Epithelial cell of proximal tubule (primary cell): ENCODE results near the gene SIM1. TPM values are rescaled to one million over a fixed set of nuclear protein-coding genes. Genes with fewer than 3 reads are reported as not detected.

ENCODE experiments used
- DNase-seq: peaks from one replicate; pipeline ENCODE4 v3.0.0-alpha.2; 2011; ENCODE audit warnings: low read depth
- H3K4me3 ChIP-seq: 2 replicates; pipeline ENCODE4 v1.5.1; 2011; ENCODE audit warnings: low read depth, mild to moderate bottlenecking, low read length
- CTCF ChIP-seq: conservative IDR thresholded peaks from 2 replicates; pipeline ENCODE4 v1.5.1; 2012; ENCODE audit warnings: low read depth, mild to moderate bottlenecking, low read length
- total RNA-seq: library from RNA; depleted of rRNA; stranded (reverse); fragments of >200 nt; gene quantifications from 2 replicates; pipeline ENCODE4 v1.2.3, GENCODE V29; 2015

Gene SIM1
- total RNA-seq, 1 donor from 2014 or later: 9.5 TPM

DNA sequence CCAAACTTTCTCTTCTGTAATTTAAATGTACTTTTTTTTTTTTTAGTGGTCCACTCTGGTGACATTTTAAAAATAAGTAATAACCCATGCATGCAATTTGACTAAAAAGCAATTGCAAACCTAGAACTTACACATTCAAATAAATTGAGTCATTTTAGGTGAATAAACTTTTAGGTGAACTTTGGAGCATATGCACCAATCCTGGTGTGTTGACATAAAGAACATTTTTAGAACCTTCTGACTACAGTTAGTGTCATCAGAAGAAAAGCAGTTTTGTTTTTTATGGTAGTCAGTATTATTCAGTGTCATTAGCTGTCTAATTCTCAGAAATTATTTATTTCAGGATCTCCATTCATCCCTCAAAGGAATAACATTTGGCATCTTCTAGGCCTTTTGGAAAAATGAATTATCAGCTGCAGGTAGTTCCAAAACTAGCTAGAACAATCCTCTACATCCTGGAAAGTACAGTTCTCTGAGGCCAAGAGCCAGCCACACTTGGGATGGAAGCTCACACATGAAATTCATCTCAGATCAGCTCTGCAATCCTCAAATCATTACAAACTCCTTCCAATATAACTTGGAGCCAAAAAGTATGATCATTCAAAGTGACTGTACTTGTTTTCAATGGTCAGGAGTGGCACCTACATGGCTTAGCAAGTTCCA is 38.5 kb upstream of the SIM1 start:
- TF ChIP-seq CTCF: no peak
- no peak overlapping the region for H3K4me3 ChIP-seq
- DNase-seq: no peak

DNA sequence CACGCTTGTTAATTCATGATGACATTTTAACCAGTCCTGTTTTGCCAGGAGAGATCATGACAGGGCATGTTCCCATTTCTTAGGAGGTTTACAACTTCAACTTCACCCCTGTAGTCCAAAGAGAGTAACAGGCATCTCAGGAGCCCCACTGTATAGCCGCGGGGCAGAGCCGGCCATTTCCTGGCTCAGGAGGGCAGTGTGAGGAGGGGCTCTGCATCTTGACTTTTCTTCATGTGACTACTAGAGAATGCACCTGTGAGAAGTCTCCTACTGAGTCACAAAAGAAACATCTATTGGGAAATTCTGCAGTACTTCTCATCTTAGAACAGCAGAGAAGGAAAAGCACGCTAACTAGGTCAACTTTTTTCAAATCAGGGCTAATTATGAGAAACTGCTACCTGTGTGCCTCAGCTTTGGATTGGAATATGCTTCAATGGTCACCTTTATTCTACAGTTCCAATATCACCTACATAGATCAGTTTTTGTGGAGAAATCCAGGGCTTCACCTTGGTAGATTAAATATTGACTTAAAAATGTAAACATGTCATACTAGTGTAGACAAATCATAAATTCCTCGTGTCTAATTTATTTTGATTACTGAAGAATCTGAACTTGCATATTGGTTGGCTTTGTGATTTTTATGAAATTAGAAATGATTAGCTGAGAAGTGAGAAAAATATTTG is 28.6 kb upstream of the SIM1 start:
- H3K4me3 ChIP-seq: no peak overlapping the region
- TF ChIP-seq CTCF: no peak
- DNase-seq: peak; percentile 12

DNA sequence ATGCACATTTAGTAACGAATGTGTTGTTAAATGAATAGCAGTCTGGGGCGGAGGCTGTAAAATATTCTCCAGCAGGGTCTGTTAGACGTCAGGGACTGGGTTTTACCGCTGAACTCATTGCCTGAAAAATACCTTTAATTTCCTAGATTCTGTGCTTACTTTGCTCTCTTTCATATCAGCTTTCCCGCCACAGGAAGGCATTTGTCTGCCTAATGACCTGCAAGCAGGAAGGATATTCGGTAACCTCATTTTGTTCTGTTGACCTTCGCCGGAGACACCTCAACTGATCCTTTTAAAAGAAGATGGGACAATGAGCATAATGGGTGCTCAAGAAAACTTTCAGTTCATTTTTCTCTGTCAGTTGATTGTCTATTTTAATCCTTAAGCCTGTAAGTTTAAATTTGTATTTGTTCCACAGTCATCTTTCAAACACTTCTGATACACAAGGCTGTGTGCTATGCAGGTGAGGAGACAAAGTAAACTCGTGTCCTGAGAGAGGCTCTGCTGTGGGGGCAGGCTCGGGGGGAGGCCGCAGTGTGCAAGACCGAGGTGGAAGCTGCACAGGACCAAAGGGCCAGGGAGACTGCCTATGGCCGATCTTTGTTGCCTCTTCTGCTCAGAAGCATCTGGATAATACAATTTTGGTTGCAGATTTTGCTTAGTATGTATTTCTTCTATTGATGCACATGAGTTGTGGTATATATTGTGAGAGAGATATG is 27.4 kb upstream of the SIM1 start:
- H3K4me3 ChIP-seq: no peak overlapping the region
- TF ChIP-seq CTCF: no peak
- no peak for DNase-seq

- no peak for TF ChIP-seq CTCF
- no peak overlapping the region for H3K4me3 ChIP-seq
- DNase-seq: no peak
These were observed 25.3 kb upstream of the SIM1 start for GRCh38 chr6:100490065-100490464.

GRCh38 chr6:100488244-100488643 is 23.5 kb upstream of the SIM1 start:
- no peak for TF ChIP-seq CTCF
- H3K4me3 ChIP-seq: no peak overlapping the region
- no peak for DNase-seq

DNA sequence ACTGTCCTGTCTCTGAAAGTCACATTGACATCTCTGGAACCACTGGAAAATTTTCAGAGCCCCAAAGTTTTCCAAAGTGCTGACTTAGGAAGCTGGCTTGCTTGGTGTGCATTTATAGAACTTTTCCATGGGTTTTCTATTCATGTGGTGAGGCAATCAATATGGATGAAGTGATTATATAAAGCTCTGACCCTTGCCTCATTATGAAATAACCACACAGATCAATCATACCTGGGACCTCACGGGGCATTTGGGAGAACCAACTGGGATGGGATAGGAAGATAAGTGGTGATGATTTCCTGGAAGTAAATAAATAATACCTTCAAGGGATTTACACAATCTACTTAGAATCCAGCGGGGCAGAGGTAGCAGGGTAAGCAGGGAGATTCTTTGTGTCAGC is 22.9 kb upstream of the SIM1 start:
- no peak for DNase-seq
- no peak for TF ChIP-seq CTCF
- no peak overlapping the region for H3K4me3 ChIP-seq
